Nucleus accumbens (tissue), 56 donors: ENCODE results near the gene CTCFL.
"Not testable (repeated sequence)": the region's sequence is repeated elsewhere in the genome, so short reads cannot be mapped to it uniquely, and the experiment has no call there.

Experiments
- DNase-seq, 56 donors: peaks; one replicate each; lab custom pipeline; 2025; lab: John Stamatoyannopoulos, UW

Gene CTCFL

GRCh38 chr20:57512432-57512831 lies 12.5 kb downstream of the CTCFL start:
- no peak for DNase-seq

- not testable (repeated sequence) for DNase-seq
Observed at GRCh38 chr20:57511709-57512108, 13.2 kb downstream of the CTCFL start.

GRCh38 chr20:57509665-57510237 lies 15.2 kb downstream of the CTCFL start:
- DNase-seq = no peak

GRCh38 chr20:57508831-57509230 lies 16.1 kb downstream of the CTCFL start:
- no peak for DNase-seq

GRCh38 chr20:57508381-57508780 lies 16.6 kb downstream of the CTCFL start:
- no peak for DNase-seq

- peak in 3 of 56 donors; percentile 15 to 58 (median 16) for DNase-seq
Observed at GRCh38 chr20:57507477-57507876, 17.5 kb downstream of the CTCFL start.

- DNase-seq = no peak
Observed at GRCh38 chr20:57505979-57506378, 19.0 kb downstream of the CTCFL start.

GRCh38 chr20:57504411-57504810 lies 20.5 kb downstream of the CTCFL start:
- no peak for DNase-seq

- DNase-seq = peak in 3 of 56 donors; percentile 15 to 37 (median 16)
Observed at GRCh38 chr20:57503035-57503658, 21.8 kb downstream of the CTCFL start.

- DNase-seq = no peak
Observed at GRCh38 chr20:57502336-57502700, 22.6 kb downstream of the CTCFL start.

- no peak for DNase-seq
Observed at GRCh38 chr20:57501461-57502335, 23.2 kb downstream of the CTCFL start.

GRCh38 chr20:57500962-57501361 lies 24.0 kb downstream of the CTCFL start:
- no peak for DNase-seq

- no peak for DNase-seq
Observed at GRCh38 chr20:57500235-57500634, 24.7 kb downstream of the CTCFL start.

- DNase-seq = no peak
Observed at GRCh38 chr20:57499676-57500075, 25.3 kb downstream of the CTCFL start.

GRCh38 chr20:57498425-57499400 lies 26.2 kb downstream of the CTCFL start:
- peak in 7 of 56 donors; percentile 4 to 47 (median 17) for DNase-seq

- DNase-seq = no peak
Observed at GRCh38 chr20:57496592-57496991, 28.3 kb downstream of the CTCFL start.

- DNase-seq = no peak
Observed at GRCh38 chr20:57495978-57496377, 29.0 kb downstream of the CTCFL start.

GRCh38 chr20:57493091-57493615 lies 31.8 kb downstream of the CTCFL start:
- no peak for DNase-seq

- DNase-seq = no peak
Observed at GRCh38 chr20:57491373-57491772, 33.6 kb downstream of the CTCFL start.

- not testable (repeated sequence) for DNase-seq
Observed at GRCh38 chr20:57488277-57488676, 36.7 kb downstream of the CTCFL start.
